HG03139 (cell line): ENCODE measurements around the gene ABHD8.

Source experiments
- ATAC-seq: cut with Tn5 transposase; IDR thresholded peaks from one replicate; pipeline ENCODE4 v1.9.1; 2021; ENCODE audit not compliant: unreplicated experiment

Gene ABHD8

GRCh38 chr19:17333611-17334413 is 30.6 kb upstream of the ABHD8 start:
- no peak for ATAC-seq

GRCh38 chr19:17332677-17333581 is 29.7 kb upstream of the ABHD8 start:
- ATAC-seq, result no peak

GRCh38 chr19:17332360-17332676 is 29.1 kb upstream of the ABHD8 start:
- no peak for ATAC-seq

DNA sequence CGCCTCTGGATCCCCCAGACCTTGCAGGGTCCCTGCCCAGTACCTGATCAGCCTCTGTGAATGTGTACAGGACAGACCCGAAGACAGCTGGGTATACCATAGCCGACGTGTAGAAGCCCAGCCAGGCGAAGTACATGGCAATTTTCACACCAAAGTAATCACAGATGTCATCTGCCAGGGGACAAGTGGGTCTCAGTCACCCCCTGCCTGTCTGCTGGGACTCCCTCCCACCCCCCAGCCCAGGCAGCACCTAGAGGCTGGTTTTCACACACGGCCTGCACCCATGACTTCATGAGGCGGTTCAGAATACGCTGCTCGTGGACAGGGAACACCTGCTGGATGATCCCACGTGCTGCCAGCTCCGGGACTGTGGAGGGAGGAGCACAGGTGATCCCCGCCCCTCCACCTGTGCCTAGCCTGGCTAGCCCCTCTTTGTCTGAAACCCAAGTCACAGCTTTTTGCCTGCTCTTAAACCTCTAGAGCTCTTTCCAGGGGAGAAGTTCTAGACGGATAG is 27.9 kb upstream of the ABHD8 start:
- no peak for ATAC-seq

- ATAC-seq, result no peak
Observed at GRCh38 chr19:17330262-17331044, 27.2 kb upstream of the ABHD8 start.

GRCh38 chr19:17329366-17330261 is 26.4 kb upstream of the ABHD8 start:
- no peak for ATAC-seq

GRCh38 chr19:17328517-17329365 is 25.5 kb upstream of the ABHD8 start:
- no peak for ATAC-seq

GRCh38 chr19:17327654-17328516 is 24.7 kb upstream of the ABHD8 start:
- no peak for ATAC-seq

DNA sequence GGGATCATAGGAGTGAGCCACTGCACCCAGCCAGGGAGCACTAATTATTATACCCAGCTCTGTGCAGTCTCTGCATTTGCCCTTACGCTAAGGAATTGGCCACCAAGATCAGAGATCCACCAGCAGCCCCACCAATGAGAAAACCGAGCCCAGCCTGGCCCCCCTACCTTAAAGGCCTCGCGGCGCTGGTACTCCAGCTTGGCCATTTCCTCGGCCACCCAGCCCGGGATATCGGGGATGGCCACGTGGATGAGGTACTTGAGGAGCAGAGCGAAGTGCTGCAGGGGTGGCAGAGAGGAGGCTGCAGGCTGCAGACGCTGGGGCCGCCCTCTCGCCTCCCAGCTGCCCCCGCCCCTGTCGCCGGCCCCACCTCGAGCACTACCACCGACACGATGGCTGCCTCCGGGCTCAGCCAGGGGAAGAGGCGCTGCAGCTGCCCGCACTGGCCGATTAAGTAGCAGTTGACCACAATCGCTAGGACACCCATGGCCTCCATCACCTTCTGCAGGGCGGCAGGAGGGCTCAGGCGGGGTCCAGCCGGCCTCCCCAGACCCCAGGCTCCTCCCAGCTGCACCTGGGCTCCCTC is 23.9 kb upstream of the ABHD8 start:
- ATAC-seq, result no peak

DNA sequence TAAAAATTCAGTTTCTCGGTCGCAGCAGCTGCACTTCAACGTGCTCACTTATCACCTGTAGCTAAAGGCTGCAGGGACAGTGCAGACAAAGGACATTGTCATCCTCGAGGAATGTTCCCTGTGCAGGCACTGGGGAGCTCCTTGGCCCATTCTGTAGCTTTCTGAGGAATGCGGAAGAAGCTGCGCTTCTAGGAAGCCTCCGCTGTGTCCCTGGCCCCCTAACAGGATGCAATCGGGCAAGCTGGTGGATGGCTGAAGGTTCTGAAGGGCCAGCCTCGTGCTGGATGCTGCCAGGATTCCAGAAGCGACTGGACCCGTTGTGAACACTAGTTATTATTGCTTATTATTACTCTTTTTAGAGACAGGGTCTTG is 23.4 kb upstream of the ABHD8 start:
- ATAC-seq, result no peak

GRCh38 chr19:17325881-17326594 is 22.8 kb upstream of the ABHD8 start:
- no peak for ATAC-seq

DNA sequence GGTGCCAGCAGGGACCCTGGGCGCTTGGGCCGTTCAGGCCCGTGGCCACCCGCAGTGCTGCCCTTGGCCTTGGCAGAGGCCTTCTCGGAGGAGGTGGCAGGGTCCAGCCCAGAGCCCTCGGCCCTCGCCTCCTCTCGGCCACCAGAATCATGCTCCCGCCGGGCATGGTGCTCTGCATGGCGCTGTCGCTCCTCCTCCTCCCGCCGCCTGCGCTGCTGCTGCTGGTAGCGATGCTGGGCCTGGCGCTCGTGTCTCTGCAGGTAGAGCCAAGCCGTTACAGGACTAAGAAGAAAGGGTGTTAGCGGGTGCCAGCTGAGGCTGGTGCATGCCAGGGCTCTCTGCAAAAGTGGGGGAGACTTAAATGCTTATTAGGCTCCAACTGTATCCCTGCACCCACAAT is 21.9 kb upstream of the ABHD8 start:
- ATAC-seq, result no peak

DNA sequence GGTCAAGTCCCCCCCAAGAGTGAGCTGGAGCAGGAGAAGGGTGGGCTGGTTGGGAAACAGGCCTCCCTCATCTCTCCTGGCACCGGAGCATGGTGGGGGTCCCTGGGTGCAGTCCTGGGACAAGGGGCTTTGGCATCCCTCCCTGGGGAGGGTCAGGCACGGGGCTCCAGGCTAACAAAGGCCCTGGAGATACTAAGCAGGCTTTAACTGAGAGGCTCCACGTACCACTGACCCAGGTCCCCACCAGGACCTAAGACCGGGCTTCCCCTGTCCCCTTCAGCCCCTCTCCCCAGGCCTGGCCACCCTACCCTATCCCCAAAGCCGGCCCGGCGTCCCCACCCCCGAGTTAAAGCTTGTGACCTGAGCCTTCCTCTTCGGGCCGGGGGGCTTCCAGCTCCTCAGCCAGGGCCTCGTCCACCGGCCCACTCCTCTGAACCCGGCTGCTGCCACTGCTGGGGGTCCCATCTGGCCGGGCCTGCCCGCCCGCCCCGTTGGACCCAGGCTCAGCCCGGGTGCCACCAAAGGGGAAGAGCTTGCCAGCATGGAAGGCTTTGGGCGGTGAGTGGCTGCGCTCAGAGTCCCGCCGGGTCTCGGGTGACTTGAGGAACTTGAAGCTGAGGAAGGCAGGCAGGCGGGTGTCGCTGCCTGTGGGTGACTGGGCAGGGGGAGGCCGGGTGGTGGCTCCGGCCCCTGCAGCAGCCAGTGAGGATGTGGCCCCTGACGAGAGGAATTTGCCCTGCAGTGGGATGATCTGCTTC is 21.3 kb upstream of the ABHD8 start:
- ATAC-seq, result no peak

- ATAC-seq, result no peak
Observed at GRCh38 chr19:17323964-17324332, 20.7 kb upstream of the ABHD8 start.

DNA sequence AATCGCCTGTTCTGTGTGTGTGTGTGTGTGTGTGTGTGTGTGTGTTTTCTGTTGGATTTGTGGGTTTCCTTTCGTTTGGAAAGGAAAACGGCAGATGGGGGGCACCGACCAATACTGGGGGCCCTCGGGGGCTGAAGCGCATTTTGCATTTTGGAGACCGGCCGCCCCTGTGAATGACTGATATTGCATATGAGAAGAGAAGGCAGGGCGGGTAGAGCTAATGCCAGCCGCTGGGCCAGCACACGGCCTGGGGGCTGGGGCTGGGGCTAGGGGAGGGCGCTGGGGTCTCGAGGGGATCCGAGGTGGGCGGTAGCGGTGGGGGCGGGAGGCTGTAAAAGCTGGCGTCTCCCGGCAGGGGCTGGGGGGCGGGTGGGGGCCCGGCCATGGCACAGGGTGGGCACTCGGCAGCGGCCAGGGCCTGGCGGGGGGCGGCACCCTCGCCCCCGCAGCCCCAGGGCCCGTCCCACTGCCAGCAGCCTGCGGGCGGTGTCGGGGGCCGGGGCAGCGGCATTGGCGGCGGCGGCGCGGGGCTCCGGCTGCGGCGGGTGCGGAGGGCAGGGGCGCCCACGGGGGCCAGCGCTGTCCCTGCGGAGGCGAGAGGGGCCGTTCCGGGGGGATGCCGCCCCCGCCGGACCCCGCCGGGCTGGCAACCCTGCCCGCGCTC is 20.2 kb upstream of the ABHD8 start:
- ATAC-seq, result no peak

DNA sequence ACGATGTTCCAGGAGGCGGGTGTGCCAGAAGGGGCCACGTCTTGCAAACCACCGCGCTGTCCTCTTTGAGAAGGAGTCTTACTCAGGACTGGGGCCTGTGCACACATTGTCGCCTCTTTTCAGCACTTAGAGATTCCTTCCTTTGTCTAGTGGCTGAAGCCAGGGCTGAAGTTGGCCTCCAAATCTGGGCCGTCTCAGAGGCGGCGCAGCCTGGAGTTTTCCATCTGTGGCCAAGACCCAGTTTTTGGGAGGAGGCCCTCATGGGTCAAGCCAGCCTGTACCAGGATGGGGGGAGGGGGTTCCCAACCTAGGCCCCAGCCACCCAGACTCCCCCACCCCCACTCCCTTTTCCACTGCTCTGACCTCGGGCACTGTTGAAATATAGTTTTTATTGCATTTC is 19.6 kb upstream of the ABHD8 start:
- no peak for ATAC-seq
